K562 (cell line): Measurements from ENCODE around the gene HSPA1L. TPM values are rescaled to one million over a fixed set of nuclear protein-coding genes. Genes with fewer than 3 reads are reported as not detected.

Experiments
- KLF16 ChIP-seq: IDR thresholded peaks from 2 replicates; pipeline ENCODE4 v1.6.1; 2016; ENCODE audit warnings: antibody characterized with exemption
- SETDB1 ChIP-seq: IDR thresholded peaks from one replicate; pipeline ENCODE4 v1.6.1; 2012; ENCODE audit warnings: low read length, control low read depth, inconsistent platforms
- ZNF695 ChIP-seq: fragments of 450-650 bp; formaldehyde crosslinking; IDR thresholded peaks from 2 replicates; pipeline ENCODE4 v1.4.0; 2020; ENCODE audit warnings: mild to moderate bottlenecking, moderate library complexity
- polyA plus RNA-seq, 8 experiments: library from polyadenylated mRNA; depleted of rRNA in 4 of 8; stranded (reverse) in 5 of 8; unstranded in 3 of 8; fragments of >200 nt; fragmentation: Nextera tagmentation in 2 of 8; fragmentation: Illumina TruSeq in 1 of 8; extraction: Ambion mirVana in 2 of 8; extraction: Trizol in 1 of 8; gene quantifications; 2 replicates each; pipeline versions ENCODE4 v1.2.1 to v1.2.3, GENCODE V29; 2011 to 2014; ENCODE audit warnings: inconsistent platforms in 1 of 8, missing spikeins in 1 of 8
- total RNA-seq, 7 experiments: library from RNA; depleted of rRNA in 6 of 7; stranded (reverse); fragments of >200 nt in 6 of 7; fragmentation: Illumina TruSeq in 2 of 7; extraction: Trizol in 2 of 7; gene quantifications; 2 replicates each; pipeline versions ENCODE4 v1.2.1 to v1.2.3, GENCODE V29; 2011 to 2021; ENCODE audit warnings: low replicate concordance in 1 of 7
- TF ChIP-seq, protein P1 (sequence below): fragments of 450-650 bp; formaldehyde crosslinking; conservative IDR thresholded peaks from 2 replicates; pipeline ENCODE4 v1.4.0; 2022; ENCODE audit warnings: mild to moderate bottlenecking, missing genetic modification characterization
- TF ChIP-seq, protein P2 (sequence below): fragments of 200-800 bp; sonication (Bioruptor generic); IDR thresholded peaks from 2 replicates; pipeline ENCODE4 v1.6.1; 2016; ENCODE audit warnings: missing genetic modification characterization, missing compliant biosample characterization

Gene HSPA1L
- total and polyA plus RNA-seq, 9 of the 15 experiments (the other 6 are each of a cell fraction or from before 2014, with no cell fraction given), result 0.14 to 2.1 (median 1.3) TPM

DNA sequence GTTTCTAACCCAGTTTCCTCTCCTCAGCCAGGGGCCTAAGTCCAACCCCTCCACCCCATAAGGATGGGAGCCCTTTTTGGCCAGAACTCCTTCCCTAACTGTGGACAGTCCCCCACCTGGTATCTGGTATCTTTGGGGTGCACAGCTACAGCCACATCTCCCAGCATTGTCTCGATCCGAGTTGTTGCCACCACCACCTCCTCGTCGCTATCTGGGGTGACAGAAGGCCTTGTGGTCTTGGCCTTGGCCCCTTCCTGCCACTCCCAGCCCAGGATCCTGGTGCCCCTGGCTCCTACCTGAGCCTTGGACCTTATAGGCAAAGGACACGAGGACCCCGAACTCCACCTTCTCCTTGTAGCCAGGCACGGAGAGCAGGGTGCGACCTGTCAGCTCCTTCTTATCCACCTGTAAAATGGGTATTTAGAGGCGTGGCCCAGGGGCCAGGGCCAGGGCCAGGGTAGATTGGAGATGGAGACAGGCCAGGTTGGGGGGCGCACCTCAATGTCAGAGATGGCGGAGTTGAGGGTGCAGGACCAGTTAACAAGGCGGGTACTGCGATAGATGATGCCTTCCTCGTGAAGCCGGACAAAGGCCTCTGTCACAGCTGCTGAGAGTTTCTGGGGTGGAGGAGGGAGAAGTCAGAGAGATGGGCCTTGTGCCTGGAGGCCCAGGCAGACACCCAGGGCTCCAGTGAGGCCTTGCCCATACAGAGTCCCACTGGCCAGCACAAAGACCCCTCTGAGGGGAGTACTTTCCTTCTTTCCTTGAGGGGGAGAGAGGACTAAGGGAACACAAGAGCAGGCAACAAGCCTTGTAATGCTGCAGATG, 30.8 kb downstream of the HSPA1L start (continued):
- TF ChIP-seq, protein P1, sequence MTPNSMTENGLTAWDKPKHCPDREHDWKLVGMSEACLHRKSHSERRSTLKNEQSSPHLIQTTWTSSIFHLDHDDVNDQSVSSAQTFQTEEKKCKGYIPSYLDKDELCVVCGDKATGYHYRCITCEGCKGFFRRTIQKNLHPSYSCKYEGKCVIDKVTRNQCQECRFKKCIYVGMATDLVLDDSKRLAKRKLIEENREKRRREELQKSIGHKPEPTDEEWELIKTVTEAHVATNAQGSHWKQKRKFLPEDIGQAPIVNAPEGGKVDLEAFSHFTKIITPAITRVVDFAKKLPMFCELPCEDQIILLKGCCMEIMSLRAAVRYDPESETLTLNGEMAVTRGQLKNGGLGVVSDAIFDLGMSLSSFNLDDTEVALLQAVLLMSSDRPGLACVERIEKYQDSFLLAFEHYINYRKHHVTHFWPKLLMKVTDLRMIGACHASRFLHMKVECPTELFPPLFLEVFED (CRISPR knock-in tag), result no peak
- TF ChIP-seq, protein P2, sequence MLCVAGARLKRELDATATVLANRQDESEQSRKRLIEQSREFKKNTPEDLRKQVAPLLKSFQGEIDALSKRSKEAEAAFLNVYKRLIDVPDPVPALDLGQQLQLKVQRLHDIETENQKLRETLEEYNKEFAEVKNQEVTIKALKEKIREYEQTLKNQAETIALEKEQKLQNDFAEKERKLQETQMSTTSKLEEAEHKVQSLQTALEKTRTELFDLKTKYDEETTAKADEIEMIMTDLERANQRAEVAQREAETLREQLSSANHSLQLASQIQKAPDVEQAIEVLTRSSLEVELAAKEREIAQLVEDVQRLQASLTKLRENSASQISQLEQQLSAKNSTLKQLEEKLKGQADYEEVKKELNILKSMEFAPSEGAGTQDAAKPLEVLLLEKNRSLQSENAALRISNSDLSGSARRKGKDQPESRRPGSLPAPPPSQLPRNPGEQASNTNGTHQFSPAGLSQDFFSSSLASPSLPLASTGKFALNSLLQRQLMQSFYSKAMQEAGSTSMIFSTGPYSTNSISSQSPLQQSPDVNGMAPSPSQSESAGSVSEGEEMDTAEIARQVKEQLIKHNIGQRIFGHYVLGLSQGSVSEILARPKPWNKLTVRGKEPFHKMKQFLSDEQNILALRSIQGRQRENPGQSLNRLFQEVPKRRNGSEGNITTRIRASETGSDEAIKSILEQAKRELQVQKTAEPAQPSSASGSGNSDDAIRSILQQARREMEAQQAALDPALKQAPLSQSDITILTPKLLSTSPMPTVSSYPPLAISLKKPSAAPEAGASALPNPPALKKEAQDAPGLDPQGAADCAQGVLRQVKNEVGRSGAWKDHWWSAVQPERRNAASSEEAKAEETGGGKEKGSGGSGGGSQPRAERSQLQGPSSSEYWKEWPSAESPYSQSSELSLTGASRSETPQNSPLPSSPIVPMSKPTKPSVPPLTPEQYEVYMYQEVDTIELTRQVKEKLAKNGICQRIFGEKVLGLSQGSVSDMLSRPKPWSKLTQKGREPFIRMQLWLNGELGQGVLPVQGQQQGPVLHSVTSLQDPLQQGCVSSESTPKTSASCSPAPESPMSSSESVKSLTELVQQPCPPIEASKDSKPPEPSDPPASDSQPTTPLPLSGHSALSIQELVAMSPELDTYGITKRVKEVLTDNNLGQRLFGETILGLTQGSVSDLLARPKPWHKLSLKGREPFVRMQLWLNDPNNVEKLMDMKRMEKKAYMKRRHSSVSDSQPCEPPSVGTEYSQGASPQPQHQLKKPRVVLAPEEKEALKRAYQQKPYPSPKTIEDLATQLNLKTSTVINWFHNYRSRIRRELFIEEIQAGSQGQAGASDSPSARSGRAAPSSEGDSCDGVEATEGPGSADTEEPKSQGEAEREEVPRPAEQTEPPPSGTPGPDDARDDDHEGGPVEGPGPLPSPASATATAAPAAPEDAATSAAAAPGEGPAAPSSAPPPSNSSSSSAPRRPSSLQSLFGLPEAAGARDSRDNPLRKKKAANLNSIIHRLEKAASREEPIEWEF (CRISPR knock-in tag), result no peak
- TF ChIP-seq SETDB1, result no peak
- no peak for TF ChIP-seq ZNF695 (CRISPR knock-in tag)
- no peak for TF ChIP-seq KLF16
